HEK293T (cell line): Measurements from ENCODE around the gene TAAR2.

Source experiments
- ARNT ChIP-seq: fragments of 450-650 bp; IDR thresholded peaks from 2 replicates; pipeline ENCODE4 v1.6.1; 2017; ENCODE audit warnings: mild to moderate bottlenecking
- BHLHE40 ChIP-seq: fragments of 450-650 bp; IDR thresholded peaks from 2 replicates; pipeline ENCODE4 v1.6.1; 2016; ENCODE audit warnings: mild to moderate bottlenecking, moderate library complexity, borderline replicate concordance
- L3MBTL2 ChIP-seq: fragments of 450-650 bp; conservative IDR thresholded peaks from 2 replicates; pipeline ENCODE4 v1.6.1; 2016; ENCODE audit warnings: mild to moderate bottlenecking

DNA sequence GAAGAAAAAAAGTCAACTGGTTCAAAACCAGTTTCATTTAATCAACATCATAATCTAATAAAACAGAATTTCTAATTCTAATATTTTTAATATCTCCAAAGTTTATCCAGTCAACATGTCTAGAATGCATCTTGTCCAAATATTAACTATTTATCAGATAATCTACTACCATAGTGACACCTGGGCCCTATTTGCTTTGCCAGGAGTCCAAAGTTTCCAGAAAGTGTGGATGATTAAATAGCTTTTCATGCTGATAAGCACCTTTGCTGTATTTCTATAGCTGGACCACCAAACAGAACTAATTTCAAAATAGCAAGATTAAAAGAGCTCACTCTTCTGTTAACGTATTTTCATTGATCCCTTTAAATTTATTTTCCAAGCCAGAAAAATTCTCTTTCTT lies 47.2 kb upstream of the TAAR2 start:
- TF ChIP-seq L3MBTL2, result no peak
- no peak for TF ChIP-seq ARNT
- TF ChIP-seq BHLHE40, result no peak
